ENCODE results near the gene ECM1.

DNA sequence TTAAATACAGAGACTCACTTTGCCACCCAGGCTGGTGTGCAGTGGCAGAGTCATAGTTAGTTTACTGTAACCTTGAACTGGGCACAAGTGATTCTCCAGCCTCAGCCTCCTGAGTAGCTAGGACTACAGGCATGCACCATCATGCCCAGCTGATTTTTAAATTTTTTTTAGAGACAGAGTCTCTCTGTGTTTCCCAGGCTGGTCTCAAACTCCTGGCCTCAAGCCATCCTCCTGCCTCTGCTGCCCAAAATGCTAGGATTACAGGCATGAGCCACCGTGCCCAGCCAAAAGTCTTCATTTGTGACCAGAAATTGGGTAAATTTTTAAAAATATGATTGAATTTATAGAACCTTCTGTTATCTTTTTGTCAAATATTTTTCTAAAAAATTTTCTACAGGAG is 38.6 kb upstream of the ECM1 start:
- TF ChIP-seq, protein P1, sequence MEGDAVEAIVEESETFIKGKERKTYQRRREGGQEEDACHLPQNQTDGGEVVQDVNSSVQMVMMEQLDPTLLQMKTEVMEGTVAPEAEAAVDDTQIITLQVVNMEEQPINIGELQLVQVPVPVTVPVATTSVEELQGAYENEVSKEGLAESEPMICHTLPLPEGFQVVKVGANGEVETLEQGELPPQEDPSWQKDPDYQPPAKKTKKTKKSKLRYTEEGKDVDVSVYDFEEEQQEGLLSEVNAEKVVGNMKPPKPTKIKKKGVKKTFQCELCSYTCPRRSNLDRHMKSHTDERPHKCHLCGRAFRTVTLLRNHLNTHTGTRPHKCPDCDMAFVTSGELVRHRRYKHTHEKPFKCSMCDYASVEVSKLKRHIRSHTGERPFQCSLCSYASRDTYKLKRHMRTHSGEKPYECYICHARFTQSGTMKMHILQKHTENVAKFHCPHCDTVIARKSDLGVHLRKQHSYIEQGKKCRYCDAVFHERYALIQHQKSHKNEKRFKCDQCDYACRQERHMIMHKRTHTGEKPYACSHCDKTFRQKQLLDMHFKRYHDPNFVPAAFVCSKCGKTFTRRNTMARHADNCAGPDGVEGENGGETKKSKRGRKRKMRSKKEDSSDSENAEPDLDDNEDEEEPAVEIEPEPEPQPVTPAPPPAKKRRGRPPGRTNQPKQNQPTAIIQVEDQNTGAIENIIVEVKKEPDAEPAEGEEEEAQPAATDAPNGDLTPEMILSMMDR (conservative IDR thresholded peaks at IDR 0.05; ENCODE audit: low read depth, low read length), result no peak
- TF ChIP-seq EZH2 (IDR thresholded peaks at IDR 0.05; ENCODE audit: low read length, unreplicated experiment) (no peak), EZH2phosphoT487 (IDR thresholded peaks at IDR 0.05; ENCODE audit: borderline replicate concordance, low read length) (no peak)
